ENCODE measurements around the gene RAE1.

Gene RAE1, protein sequence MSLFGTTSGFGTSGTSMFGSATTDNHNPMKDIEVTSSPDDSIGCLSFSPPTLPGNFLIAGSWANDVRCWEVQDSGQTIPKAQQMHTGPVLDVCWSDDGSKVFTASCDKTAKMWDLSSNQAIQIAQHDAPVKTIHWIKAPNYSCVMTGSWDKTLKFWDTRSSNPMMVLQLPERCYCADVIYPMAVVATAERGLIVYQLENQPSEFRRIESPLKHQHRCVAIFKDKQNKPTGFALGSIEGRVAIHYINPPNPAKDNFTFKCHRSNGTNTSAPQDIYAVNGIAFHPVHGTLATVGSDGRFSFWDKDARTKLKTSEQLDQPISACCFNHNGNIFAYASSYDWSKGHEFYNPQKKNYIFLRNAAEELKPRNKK

GRCh38 chr20:57351042-57351783 is at the start of gene RAE1:
Gene RAE1, plus strand, starts transcription at chr20:57351255. Its CDS starts 2,784 bp downstream, at chr20:57354039.
- peak; percentile 89 for DNase-seq (ENCODE audit: low spot score)

DNA sequence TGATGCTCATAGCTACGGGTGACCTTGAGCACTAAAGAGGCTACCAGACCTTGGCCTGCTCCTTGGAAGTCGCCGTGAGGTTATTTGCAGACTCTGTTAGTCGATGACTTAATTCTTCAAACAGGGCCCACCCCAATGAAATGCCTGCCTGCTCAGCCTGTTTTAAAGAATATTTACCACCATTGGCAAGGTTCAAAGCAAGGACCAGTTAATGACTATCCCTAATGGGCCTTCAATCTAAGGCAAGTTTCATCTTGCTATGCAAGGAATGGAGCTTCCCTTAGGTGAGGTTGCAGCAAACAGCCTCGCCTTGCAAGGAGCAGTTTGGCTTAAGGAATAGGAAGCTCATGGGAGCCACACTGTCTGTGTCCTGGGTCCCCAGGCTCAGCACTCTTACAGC is 44.3 kb upstream of the RAE1 start:
- DNase-seq (ENCODE audit: low spot score): no peak

DNA sequence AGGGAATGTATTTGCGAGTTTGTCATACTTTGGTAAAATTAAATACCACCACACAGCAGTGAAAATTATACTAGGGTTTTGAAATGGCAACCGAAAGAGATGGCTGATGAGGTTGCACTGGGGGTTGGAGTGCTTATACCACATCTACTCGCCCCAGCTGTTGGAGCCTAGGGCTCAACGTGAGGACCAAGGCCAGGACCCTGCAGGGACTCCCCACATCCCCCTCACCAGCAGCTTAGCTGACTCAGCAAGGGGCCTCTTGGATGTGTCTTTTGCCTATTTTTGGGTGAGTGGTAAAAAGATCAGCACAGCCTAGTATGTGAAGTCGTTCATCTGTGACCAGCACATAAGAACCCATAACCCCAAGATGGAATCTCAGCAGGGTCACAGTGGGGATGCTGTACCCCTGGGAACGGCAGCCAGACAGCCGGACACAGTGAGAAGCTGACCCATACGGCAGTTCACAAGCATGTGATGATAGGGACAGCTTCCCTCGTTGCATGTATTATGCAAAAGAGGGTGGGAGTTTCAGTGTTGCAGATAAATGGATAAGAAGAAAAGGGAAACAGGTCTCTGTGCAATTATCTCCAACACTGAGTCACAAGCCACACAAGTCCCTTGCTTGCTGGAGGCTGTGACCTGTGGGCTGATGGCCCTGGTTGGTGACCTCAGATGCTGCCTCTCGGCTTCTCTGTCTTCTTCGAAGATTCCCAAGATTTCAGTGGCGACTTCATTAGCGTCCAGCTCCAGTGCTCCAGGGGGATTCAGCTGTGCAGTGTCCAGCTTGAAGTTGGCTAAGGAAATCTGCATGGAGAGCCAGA is 42.4 kb upstream of the RAE1 start:
- no peak for DNase-seq (ENCODE audit: low spot score)

DNA sequence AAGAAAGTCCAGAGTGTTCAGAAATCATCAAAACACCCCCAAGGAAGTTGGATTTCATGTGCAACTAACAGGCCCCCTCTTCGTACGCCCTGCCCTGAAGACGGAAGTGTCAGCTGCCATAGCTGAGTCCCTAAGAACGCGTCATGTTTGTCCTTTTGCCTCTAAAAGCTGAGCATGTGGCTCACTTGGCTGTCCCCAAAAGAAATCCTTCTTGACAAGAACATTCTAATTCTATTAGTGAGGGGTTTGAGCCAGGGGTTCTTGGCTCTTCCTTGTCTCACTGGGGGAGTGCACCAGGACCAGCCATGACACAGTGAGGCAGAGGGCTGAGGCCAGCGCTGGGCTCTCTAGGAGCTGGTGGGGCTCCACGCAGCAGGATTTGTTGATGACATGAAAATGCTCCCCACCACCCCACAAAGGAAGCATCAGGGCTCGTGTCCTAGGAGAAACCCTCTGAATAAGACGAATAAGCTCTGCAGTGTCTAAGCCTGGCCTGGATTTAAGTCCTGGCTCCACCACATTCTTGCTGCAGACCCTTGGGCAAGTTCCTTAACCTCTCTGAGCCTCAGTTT is 41.4 kb upstream of the RAE1 start:
- no peak for DNase-seq (ENCODE audit: low spot score)

DNA sequence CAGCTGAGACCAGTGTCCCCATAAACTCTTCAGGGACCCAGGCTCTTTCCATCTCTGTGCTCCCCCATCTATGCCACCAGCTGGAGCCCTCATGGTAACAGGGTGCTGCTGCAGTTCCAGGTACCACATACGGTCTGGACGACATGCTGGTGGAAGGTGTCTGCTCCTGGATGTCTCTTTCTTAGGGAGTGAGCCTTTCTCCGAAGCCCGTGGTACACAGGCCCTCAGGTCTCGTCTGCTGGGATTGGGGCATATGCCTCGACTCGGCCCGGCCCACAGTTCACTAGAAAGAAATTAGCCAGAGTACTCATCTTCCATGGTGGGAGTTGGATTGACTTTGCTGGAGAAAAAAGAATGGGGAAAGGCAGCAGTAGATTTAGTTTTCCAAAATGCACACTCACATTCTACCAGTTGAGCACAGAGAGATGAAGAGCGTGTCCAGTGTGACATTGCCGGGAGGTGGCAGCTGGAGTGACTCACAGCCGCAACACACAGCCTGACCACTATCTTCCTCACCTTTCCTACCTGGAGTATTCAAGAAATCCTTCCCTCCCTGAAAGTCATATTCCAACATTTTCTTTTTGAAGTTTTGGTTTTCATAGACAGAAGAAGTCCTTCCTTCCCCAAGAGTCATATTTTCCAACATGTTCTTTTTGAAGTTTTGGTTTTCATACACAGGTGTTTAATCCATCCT is 40.1 kb upstream of the RAE1 start:
- DNase-seq (ENCODE audit: low spot score): no peak

DNA sequence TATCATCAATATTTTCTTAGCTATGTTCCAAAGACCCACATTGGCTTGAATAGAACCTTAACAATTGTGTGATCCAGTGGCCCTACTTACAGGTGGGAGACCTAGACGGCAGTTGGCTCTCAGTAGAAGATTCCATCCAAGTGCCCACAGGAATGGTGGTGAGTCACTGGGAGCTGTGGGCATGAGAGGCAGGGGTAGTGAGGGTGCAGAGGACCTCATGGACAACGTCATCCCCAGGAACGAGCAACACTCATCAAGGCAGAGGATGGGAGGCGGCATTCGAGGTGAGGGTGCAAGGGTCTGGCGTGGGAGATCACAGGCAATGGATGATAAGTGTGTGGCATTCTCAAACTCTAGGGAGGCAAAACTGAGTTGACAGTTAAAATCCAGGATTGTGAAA is 38.9 kb upstream of the RAE1 start:
- DNase-seq (ENCODE audit: low spot score): no peak

DNA sequence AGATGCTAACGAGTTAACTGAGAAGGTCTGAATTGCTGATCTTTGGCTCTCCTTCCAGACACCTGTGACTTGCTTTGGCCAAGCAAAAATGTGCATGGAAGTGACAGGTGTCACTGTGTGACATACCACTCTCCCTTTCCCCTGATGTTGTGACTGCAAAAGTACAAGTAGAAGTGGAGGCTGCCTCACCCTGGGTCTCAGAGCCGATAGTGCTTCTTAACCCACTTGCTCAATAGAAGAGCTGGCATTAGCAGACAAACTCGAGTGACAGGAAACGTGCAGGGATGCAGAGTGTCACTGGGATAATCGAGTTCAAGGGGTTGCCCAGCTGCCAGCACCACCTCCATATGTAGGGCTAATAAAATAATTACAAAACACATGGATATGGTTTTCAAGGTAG is 37.8 kb upstream of the RAE1 start:
- no peak for DNase-seq (ENCODE audit: low spot score)

GRCh38 chr20:57313951-57314350 is 37.1 kb upstream of the RAE1 start:
- no peak for DNase-seq (ENCODE audit: low spot score)

DNA sequence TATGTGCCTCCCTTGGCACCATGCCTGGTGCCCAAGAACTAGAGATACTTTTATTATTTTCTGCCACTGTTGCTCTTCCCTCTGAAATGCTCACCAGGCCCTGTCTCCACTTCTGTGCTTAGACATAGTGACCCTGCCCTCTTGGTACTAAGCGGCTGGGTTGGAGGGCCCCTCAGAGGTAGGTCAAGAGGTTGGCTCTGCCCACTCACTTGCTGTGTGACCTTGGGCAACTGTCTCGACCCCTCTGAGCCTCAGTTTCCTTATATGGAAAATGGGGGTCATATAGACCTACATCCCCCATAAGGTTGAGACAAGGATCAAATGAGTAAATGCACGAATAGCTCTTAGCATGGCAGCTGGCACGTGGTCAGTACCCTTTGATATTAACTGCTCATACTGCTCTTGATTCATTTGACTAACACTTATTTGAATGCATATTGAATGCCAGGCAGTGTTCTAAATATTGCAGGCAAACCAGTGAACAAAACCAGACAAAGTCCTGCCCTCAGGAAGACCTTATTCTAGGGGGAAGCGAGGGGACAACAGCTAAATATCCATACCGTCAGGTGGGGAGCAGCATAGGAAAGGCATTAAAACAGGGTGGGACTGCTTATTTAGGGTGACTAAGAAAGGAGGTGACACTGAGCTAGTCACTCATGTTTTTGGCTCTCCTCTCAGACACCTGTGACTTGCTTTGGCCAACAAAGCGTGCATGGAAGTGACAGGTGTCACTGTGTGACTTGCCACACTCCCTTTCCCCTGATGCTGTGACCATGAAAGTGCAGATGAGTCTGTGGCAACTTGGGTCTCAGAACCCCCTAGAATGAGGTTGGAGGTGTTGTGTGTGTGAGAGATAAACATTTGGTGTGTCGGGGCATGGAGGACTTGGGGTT is 35.7 kb upstream of the RAE1 start:
- no peak for DNase-seq (ENCODE audit: low spot score)

DNA sequence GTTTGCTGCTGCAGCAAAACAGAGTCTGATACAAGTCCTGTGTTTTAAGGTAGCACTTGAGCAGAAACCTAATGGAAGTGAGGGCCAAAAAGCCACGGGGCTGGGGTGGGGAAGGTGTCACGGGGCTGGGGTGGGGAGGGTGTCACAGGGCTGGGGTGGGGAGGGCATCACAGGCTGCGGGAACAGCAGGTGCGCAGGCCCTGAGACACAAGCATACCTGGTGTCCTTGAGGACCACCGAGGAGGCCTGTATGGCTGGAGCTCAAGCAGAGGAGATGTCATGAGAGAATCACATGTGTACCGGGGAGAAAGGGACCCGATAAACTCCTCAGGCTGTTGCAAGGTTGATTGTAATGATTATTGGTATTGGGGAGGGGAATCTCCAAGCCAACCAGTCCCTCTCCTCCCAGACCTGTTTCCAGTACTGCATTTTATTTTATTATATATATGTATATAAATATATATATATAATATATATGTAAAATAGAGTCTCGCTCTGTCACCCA is 35.0 kb upstream of the RAE1 start:
- DNase-seq (ENCODE audit: low spot score): no peak

DNA sequence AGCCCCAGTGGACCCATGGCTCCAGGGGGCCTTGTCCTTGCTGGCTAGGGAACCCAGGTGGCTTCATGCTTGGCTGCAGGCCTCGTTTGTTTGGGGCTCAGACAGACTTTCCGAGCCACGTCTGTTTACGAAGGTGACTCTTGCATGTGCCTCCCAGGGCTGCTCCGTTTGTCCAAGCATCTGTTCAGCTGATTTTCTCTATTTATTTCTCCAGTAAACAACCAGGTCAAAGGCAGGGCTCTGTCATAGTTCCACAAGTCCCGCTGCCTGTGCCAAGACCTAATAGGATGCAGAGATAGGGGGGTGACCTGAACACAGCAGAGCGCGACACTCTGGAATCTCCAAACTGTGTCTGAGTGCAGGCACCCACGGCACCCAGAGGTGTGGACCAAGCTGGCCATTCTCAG is 34.3 kb upstream of the RAE1 start:
- DNase-seq (ENCODE audit: low spot score): no peak

GRCh38 chr20:57317316-57317788 is 33.7 kb upstream of the RAE1 start:
- no peak for DNase-seq (ENCODE audit: low spot score)

DNA sequence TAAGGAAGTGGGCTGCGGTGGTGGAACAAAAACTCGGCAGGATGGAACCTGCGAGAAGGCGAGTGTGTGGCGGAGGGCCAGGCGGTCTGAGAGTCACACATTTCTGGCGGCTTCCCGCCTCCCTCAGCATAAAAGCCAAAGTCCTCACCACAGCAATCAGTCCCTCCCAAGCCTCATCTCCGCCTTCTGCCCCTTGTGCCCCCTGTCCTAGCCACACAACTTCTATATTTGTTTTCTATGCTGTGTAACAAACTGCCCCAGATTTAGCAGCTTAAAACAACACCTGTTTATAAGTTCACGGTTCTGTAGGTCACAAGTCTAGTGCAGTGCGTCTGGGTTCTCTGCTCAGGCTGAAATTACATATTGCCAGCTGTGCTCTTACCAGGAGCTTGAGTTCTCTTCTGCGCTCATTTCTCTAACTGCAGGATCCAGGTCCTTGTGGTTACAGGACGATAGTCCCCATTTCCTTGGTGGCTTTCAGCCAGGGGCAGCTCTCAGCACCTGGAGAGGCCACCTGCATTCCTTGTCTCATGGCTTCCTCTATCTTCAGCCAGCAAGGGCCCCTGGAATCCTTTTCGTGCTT is 33.2 kb upstream of the RAE1 start:
- DNase-seq (ENCODE audit: low spot score): no peak

DNA sequence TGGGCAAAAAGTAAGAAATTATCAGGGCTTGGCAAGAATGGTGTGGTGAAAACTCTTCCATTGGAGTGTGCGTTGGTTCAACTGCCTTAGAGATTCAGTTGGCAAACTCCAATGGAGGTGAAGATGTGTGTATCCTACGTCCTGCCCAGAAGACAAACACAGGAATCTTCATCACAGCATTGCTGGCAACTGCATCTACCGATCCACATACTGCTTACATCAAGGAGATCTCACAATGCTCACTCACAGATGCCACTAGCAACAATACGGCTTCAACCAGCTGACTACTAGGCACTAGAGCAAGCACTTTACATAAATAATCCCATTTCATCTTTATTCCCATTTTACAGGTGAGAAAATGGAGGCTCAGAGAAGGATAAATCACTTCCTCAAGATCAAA is 31.5 kb upstream of the RAE1 start:
- no peak for DNase-seq (ENCODE audit: low spot score)

DNA sequence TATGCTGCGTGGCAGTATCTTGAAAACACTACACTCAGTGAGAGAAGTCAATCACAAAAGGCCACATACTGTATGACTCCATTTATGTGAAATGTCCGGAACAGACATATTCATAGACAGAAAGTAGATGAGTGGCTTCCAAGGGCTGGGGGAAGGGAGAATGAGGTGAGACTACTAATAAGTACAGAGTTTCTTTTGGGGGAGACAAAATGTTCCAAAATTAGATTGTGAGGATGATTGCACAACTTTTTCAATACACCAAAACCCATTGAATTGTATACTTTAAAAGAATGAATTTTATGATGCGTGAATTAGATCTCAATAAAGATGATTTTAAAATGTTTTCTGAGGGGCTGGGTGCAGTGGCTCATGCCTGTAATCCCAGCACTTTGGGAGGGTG is 30.7 kb upstream of the RAE1 start:
- no peak for DNase-seq (ENCODE audit: low spot score)

DNA sequence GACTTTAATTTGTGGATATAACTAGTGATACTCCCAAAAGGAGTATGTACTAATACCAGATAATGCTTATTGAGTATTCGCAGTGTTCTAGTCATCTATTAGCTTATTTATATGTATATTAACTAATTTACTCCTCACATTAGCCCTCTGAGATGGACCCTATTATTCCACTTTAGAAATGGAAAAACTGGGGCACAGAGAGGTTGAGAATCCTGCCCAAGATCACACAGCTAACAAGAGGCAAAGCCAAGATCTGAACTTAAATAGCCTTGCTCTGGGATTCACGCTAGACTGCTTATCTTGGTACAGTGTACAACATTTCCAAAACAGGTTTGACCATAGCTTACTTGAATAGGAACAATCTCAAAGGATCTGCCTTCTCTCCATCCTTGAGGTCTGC is 29.9 kb upstream of the RAE1 start:
- no peak for DNase-seq (ENCODE audit: low spot score)

DNA sequence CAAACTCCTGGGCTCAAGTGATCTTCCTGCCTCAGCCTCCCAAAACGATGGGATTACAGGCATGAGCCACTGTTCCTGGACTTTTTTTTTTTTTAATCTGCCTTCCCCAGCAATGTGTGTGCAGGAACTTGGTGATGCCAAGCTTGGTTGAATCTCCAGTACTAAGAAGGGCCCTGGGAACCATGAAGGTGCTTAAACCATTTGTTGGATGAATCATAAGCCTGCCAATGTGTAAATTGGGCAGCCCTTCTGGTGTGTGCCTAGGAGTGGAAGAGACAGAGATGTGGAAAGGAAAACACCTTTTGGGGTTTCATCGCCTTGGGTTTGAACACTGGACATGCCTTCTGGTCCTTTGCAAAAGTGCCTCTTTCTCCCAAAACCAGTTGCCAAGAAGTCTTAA is 28.6 kb upstream of the RAE1 start:
- no peak for DNase-seq (ENCODE audit: low spot score)

- no peak for DNase-seq (ENCODE audit: low spot score)
Measured at GRCh38 chr20:57323034-57323433, 28.0 kb upstream of the RAE1 start.

- no peak for DNase-seq (ENCODE audit: low spot score)
Measured at GRCh38 chr20:57325632-57326356, 25.3 kb upstream of the RAE1 start.
